Measurements from ENCODE around the gene ACER2.

DNA sequence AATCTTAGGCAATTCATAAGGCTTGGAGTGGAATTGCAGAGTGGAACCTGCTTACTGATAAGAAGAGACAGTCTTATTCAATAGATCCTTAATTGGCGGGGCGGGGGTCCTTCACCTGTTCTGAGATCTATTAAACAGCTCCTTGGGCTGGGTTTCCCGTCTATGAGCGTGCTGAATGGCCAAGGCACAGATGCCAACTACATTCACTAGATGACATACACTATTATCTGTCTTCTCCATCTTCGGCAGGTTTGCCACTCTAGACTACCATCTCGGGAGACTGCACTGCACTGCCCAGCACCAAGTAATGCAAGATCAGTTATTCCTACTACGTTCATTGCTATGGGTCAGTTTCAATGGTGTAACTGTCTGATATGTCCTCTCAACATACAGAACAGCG is 81.5 kb downstream of the ACER2 start:
- TF ChIP-seq FOXM1 (IDR thresholded peaks at IDR 0.05; ENCODE audit: borderline replicate concordance) (no peak), SP1 (IDR thresholded peaks at IDR 0.05) (no peak), BHLHE40 (IDR thresholded peaks at IDR 0.05; ENCODE audit: borderline replicate concordance) (no peak), ELF4 (IDR thresholded peaks at IDR 0.05) (no peak), TARDBP (IDR thresholded peaks at IDR 0.05) (no peak), ARNT (IDR thresholded peaks at IDR 0.05) (no peak), NFRKB (IDR thresholded peaks at IDR 0.05) (no peak), ZNF384 (IDR thresholded peaks at IDR 0.05) (no peak), L3MBTL2 (conservative IDR thresholded peaks at IDR 0.05) (no peak), FOXA1 (IDR thresholded peaks at IDR 0.05) (no peak), HDGF (IDR thresholded peaks at IDR 0.05; ENCODE audit: borderline replicate concordance) (no peak)
- TF ChIP-seq, protein P1, sequence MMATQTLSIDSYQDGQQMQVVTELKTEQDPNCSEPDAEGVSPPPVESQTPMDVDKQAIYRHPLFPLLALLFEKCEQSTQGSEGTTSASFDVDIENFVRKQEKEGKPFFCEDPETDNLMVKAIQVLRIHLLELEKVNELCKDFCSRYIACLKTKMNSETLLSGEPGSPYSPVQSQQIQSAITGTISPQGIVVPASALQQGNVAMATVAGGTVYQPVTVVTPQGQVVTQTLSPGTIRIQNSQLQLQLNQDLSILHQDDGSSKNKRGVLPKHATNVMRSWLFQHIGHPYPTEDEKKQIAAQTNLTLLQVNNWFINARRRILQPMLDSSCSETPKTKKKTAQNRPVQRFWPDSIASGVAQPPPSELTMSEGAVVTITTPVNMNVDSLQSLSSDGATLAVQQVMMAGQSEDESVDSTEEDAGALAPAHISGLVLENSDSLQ (IDR thresholded peaks at IDR 0.05) = no peak

Data from HEK293T (cell line).